CD14-positive monocyte (primary cell): Measurements from ENCODE around the gene ADAMTS9. TPM values are rescaled to one million over a fixed set of nuclear protein-coding genes. Genes with fewer than 3 reads are reported as not detected.

Experiments
- DNase-seq, 3 donors: peaks; one replicate each; pipeline ENCODE4 v3.0.0-alpha.2; 2011 to 2022
- H2AFZ ChIP-seq: 2 replicates; pipeline ENCODE4 v1.6.0; 2012; ENCODE audit warnings: mild to moderate bottlenecking, low read depth, low read length, inconsistent platforms; ENCODE audit not compliant: insufficient read depth, poor library complexity, severe bottlenecking
- H3K27ac ChIP-seq, 2 donors: 1 replicate in 1 of 2; 2 replicates in 1 of 2; pipeline ENCODE4 v1.5.1; 2012 to 2013; ENCODE audit warnings: low read length in 2 of 2, control low read depth in 1 of 2, inconsistent platforms in 1 of 2, low read depth in 1 of 2, mild to moderate bottlenecking in 1 of 2
- H3K27me3 ChIP-seq, 2 donors: one replicate each; pipeline versions ENCODE4 v1.6.0 to v1.6.1; 2011 to 2013; ENCODE audit warnings: low read length in 2 of 2; ENCODE audit not compliant: control insufficient read depth in 2 of 2, insufficient read depth in 2 of 2
- H3K36me3 ChIP-seq, 2 donors: replicated peaks in 1 of 2; 1 replicate in 1 of 2; 2 replicates in 1 of 2; pipeline versions ENCODE4 v1.5.1 to v1.6.1; 2012 to 2013; ENCODE audit warnings: low read length in 2 of 2, control low read depth in 1 of 2, inconsistent platforms in 1 of 2, mild to moderate bottlenecking in 1 of 2; ENCODE audit not compliant: insufficient read depth in 2 of 2, control insufficient read depth in 1 of 2
- H3K4me1 ChIP-seq, 2 donors: 1 replicate in 1 of 2; 2 replicates in 1 of 2; pipeline versions ENCODE4 v1.5.1 to v1.6.1; 2012 to 2013; ENCODE audit warnings: low read length in 2 of 2, control low read depth in 1 of 2, inconsistent platforms in 1 of 2, mild to moderate bottlenecking in 1 of 2, moderate library complexity in 1 of 2; ENCODE audit not compliant: insufficient read depth in 2 of 2, control insufficient read depth in 1 of 2
- H3K4me2 ChIP-seq: replicated peaks from 2 replicates; pipeline ENCODE3; 2012; ENCODE audit warnings: low read length, moderate library complexity, mild to moderate bottlenecking; ENCODE audit not compliant: poor library complexity, severe bottlenecking; ENCODE audit errors: extremely low read depth
- H3K4me3 ChIP-seq, 3 experiments: fragments of 200-600 bp in 1 of 3; sonication (generic) in 1 of 3; replicated peaks in 1 of 3; 1 replicate in 2 of 3; 2 replicates in 1 of 3; pipeline ENCODE4 v1.5.1; 2011 to 2013; ENCODE audit warnings: low read length in 3 of 3, mild to moderate bottlenecking in 3 of 3, control low read depth in 2 of 3, low read depth in 2 of 3, inconsistent platforms in 1 of 3, moderate library complexity in 1 of 3
- H3K79me2 ChIP-seq: 2 replicates; pipeline ENCODE4 v1.6.0; 2012; ENCODE audit warnings: mild to moderate bottlenecking, control low read depth, inconsistent platforms, low read length, moderate library complexity; ENCODE audit not compliant: insufficient read depth
- H3K9ac ChIP-seq: 2 replicates; pipeline ENCODE4 v1.6.0; 2017; ENCODE audit warnings: low read length, mild to moderate bottlenecking; ENCODE audit not compliant: insufficient read depth, poor library complexity, severe bottlenecking
- H3K9me3 ChIP-seq, 2 donors: replicated peaks in 1 of 2; 1 replicate in 1 of 2; 2 replicates in 1 of 2; pipeline versions ENCODE4 v1.5.1 to v1.6.1; 2012 to 2013; ENCODE audit warnings: low read length in 2 of 2, control low read depth in 1 of 2; ENCODE audit not compliant: control insufficient read depth in 1 of 2, insufficient read depth in 1 of 2
- H4K20me1 ChIP-seq: 2 replicates; pipeline ENCODE4 v1.6.0; 2012; ENCODE audit warnings: mild to moderate bottlenecking, low read length, control low read depth, moderate library complexity; ENCODE audit not compliant: insufficient read depth
- H3K27ac Mint-ChIP-seq, 7 donors: one replicate each; pipeline ENCODE4 v1.8.0; 2020; ENCODE audit warnings: mild to moderate bottlenecking in 7 of 7, mixed read lengths in 7 of 7, moderate library complexity in 6 of 7, inconsistent platforms in 2 of 7
- H3K27me3 Mint-ChIP-seq, 3 donors: one replicate each; pipeline ENCODE4 v1.8.0; 2021 to 2022; ENCODE audit warnings: low read depth in 3 of 3, mild to moderate bottlenecking in 3 of 3, mixed read lengths in 3 of 3, moderate library complexity in 3 of 3, inconsistent platforms in 1 of 3
- H3K36me3 Mint-ChIP-seq, 2 donors: one replicate each; pipeline ENCODE4 v1.8.0; 2020; ENCODE audit warnings: mixed read lengths in 2 of 2, inconsistent platforms in 1 of 2, mild to moderate bottlenecking in 1 of 2
- H3K4me1 Mint-ChIP-seq: one replicate; pipeline ENCODE4 v1.8.0; 2020; ENCODE audit warnings: mild to moderate bottlenecking, mixed read lengths
- H3K4me3 Mint-ChIP-seq, 2 donors: one replicate each; pipeline ENCODE4 v1.8.0; 2020; ENCODE audit warnings: mild to moderate bottlenecking in 2 of 2, mixed read lengths in 2 of 2, moderate library complexity in 1 of 2
- H3K9me3 Mint-ChIP-seq, 7 donors: one replicate each; pipeline ENCODE4 v1.8.0; 2020 to 2022; ENCODE audit warnings: mixed read lengths in 7 of 7, mild to moderate bottlenecking in 6 of 7, moderate library complexity in 6 of 7, inconsistent platforms in 2 of 7
- WGBS: methylation state at CpG from one replicate; pipeline ENCODE4 v1.1.5; 2013; ENCODE audit warnings: missing lambda C conversion rate; ENCODE audit not compliant: insufficient coverage; 5-methylcytosine and 5-hydroxymethylcytosine counted together
- intact Hi-C, 2 donors: fragments of 100-400 bp; cut with micrococcal nuclease; formaldehyde crosslinking; loops; one replicate each; pipeline versions ENCODE4 v1.15.0 to v1.15.1; 2023
- polyA plus RNA-seq, 3 donors: library from polyadenylated mRNA; depleted of rRNA in 1 of 3; unstranded in 2 of 3; stranded (reverse) in 1 of 3; fragments of 300-500 nt in 2 of 3; fragments of >200 nt in 1 of 3; fragmentation: Illumina TruSeq in 2 of 3; gene quantifications; 1 replicate in 2 of 3; 2 replicates in 1 of 3; pipeline ENCODE4 v1.2.3, GENCODE V29; 2012 to 2021
- TF ChIP-seq, protein P1 (sequence below): fragments of 200-600 bp; IDR thresholded peaks from one replicate; pipeline ENCODE4 v1.8.0; 2022; ENCODE audit warnings: antibody characterized with exemption, mild to moderate bottlenecking

Gene ADAMTS9
- polyA plus RNA-seq, 3 donors, result not detected

GRCh38 chr3:64551697-64552096 lies 136.1 kb downstream of the ADAMTS9 start:
- H3K9ac ChIP-seq, result no peak overlapping the region
- H3K4me3 ChIP-seq, result no peak overlapping the region
- intact Hi-C loops, result no loop called here
- H2AFZ ChIP-seq, result no peak overlapping the region
- H3K27me3 Mint-ChIP-seq, result peaks cover under 1 to 4% (median 2%) of the 10 kb centered on the region in 3 donors
- H3K4me3 Mint-ChIP-seq, result no peak overlapping the region
- H3K36me3 Mint-ChIP-seq, result no peaks in the 10 kb centered on the region
- TF ChIP-seq, protein P1, sequence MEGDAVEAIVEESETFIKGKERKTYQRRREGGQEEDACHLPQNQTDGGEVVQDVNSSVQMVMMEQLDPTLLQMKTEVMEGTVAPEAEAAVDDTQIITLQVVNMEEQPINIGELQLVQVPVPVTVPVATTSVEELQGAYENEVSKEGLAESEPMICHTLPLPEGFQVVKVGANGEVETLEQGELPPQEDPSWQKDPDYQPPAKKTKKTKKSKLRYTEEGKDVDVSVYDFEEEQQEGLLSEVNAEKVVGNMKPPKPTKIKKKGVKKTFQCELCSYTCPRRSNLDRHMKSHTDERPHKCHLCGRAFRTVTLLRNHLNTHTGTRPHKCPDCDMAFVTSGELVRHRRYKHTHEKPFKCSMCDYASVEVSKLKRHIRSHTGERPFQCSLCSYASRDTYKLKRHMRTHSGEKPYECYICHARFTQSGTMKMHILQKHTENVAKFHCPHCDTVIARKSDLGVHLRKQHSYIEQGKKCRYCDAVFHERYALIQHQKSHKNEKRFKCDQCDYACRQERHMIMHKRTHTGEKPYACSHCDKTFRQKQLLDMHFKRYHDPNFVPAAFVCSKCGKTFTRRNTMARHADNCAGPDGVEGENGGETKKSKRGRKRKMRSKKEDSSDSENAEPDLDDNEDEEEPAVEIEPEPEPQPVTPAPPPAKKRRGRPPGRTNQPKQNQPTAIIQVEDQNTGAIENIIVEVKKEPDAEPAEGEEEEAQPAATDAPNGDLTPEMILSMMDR, result no peak
- no peaks in the 10 kb centered on the region for H3K4me1 ChIP-seq
- no peaks in the 10 kb centered on the region for H4K20me1 ChIP-seq
- WGBS, result 100% methylated on average over 1 of the region's 1 CpG
- H3K36me3 ChIP-seq, result no peaks in the 10 kb centered on the region
- H3K9me3 Mint-ChIP-seq, result peaks cover 1 to 19% (median 7%) of the 10 kb centered on the region in 7 donors
- H3K27ac ChIP-seq, result no peak overlapping the region
- no peak overlapping the region for H3K4me2 ChIP-seq
- no peak for DNase-seq
- no peak overlapping the region for H3K27ac Mint-ChIP-seq
- no peaks in the 10 kb centered on the region for H3K4me1 Mint-ChIP-seq
- no peaks in the 10 kb centered on the region for H3K79me2 ChIP-seq
- H3K27me3 ChIP-seq, result no peaks in the 10 kb centered on the region
- H3K9me3 ChIP-seq, result no peaks in the 10 kb centered on the region

- Mint-ChIP-seq H3K27me3 (peaks cover 2% of the 10 kb centered on the region in 3 donors), H3K27ac (no peak overlapping the region), H3K9me3 (peaks cover 0 to 19% (median 6%) of the 10 kb centered on the region in 7 donors), H3K36me3 (no peaks in the 10 kb centered on the region), H3K4me1 (no peaks in the 10 kb centered on the region), H3K4me3 (no peak overlapping the region)
- DNase-seq, result no peak
- no peak overlapping the region for H3K27ac ChIP-seq
- H3K4me3 ChIP-seq, result no peak overlapping the region
- H3K79me2 ChIP-seq, result no peaks in the 10 kb centered on the region
- H3K36me3 ChIP-seq, result no peaks in the 10 kb centered on the region
- WGBS, result 92% methylated on average over 7 of the region's 15 CpGs
- H3K9ac ChIP-seq, result no peak overlapping the region
- no peaks in the 10 kb centered on the region for H3K9me3 ChIP-seq
- intact Hi-C loops, result no loop called here
- no peak overlapping the region for H2AFZ ChIP-seq
- TF ChIP-seq, protein P1, result no peak
- no peak overlapping the region for H3K4me2 ChIP-seq
- H4K20me1 ChIP-seq, result no peaks in the 10 kb centered on the region
- no peaks in the 10 kb centered on the region for H3K4me1 ChIP-seq
- no peaks in the 10 kb centered on the region for H3K27me3 ChIP-seq
Observed at GRCh38 chr3:64550745-64551144, 137.1 kb downstream of the ADAMTS9 start.
